GM12864 (cell line): ENCODE measurements around the gene DBNL.

Experiments used
- DNase-seq: peaks from one replicate; pipeline ENCODE4 v3.0.0-alpha.2; 2011; ENCODE audit warnings: low read depth
- H3K4me3 ChIP-seq: 2 replicates; pipeline ENCODE4 v1.5.1; 2011; ENCODE audit warnings: mild to moderate bottlenecking, low read depth, low read length, control low read depth
- CTCF ChIP-seq: IDR thresholded peaks from 2 replicates; pipeline ENCODE4 v1.5.1; 2011; ENCODE audit warnings: low read depth, mild to moderate bottlenecking, moderate library complexity, low read length, control low read depth, inconsistent platforms; ENCODE audit errors: missing control alignments

DBNL gene

GRCh38 chr7:44102846-44103565 is 58.5 kb downstream of the DBNL start:
- no peak for DNase-seq
- TF ChIP-seq CTCF: no peak
- no peak overlapping the region for H3K4me3 ChIP-seq

- DNase-seq: no peak
- H3K4me3 ChIP-seq: no peak overlapping the region
- no peak for TF ChIP-seq CTCF
These were observed 59.0 kb downstream of the DBNL start for GRCh38 chr7:44103566-44103922.

GRCh38 chr7:44103923-44104859 is 59.7 kb downstream of the DBNL start, which contains the start of gene AEBP1:
AEBP1 (plus strand) TSS chr7:44104345; CDS start chr7:44104666, 321 bp downstream.
- no peak for DNase-seq
- TF ChIP-seq CTCF: peak; percentile 4
- H3K4me3 ChIP-seq: no peak within 1 kb of the TSS

GRCh38 chr7:44104860-44105771 is 60.6 kb downstream of the DBNL start:
- TF ChIP-seq CTCF: no peak
- no peak for DNase-seq
- H3K4me3 ChIP-seq: no peak overlapping the region

GRCh38 chr7:44105832-44106231 is 61.3 kb downstream of the DBNL start:
- H3K4me3 ChIP-seq: no peak overlapping the region
- no peak for TF ChIP-seq CTCF
- DNase-seq: no peak

GRCh38 chr7:44106311-44107065 is 62.0 kb downstream of the DBNL start:
- no peak for DNase-seq
- no peak overlapping the region for H3K4me3 ChIP-seq
- TF ChIP-seq CTCF: no peak
